ENCODE data around the gene CDKAL1.

DNA sequence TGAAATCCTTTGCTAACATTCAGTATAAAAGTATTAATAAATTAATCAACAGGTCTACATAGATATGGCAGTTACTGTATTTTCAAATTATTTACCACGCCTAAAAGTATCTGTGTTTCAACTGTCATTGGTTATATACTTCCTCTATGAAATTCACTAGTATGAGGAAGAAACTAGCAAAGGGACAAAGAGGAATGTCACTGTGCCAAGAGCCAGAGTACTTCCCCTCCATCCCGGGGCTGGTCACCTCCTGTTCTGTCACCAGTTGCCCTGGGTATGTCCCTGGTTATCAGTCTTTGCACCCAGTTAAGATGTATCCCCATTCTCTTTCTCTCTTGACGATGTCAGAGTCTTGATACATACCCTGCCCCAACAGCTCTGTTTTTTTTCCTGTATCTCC lies 582.5 kb downstream of the CDKAL1 start:
- TF ChIP-seq, protein P1, sequence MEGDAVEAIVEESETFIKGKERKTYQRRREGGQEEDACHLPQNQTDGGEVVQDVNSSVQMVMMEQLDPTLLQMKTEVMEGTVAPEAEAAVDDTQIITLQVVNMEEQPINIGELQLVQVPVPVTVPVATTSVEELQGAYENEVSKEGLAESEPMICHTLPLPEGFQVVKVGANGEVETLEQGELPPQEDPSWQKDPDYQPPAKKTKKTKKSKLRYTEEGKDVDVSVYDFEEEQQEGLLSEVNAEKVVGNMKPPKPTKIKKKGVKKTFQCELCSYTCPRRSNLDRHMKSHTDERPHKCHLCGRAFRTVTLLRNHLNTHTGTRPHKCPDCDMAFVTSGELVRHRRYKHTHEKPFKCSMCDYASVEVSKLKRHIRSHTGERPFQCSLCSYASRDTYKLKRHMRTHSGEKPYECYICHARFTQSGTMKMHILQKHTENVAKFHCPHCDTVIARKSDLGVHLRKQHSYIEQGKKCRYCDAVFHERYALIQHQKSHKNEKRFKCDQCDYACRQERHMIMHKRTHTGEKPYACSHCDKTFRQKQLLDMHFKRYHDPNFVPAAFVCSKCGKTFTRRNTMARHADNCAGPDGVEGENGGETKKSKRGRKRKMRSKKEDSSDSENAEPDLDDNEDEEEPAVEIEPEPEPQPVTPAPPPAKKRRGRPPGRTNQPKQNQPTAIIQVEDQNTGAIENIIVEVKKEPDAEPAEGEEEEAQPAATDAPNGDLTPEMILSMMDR (IDR thresholded peaks at IDR 0.05): no peak
- TF ChIP-seq POLR2A (IDR thresholded peaks at IDR 0.05): no peak
- TF ChIP-seq POLR2AphosphoS5 (IDR thresholded peaks at IDR 0.05; ENCODE audit: insufficient read depth in 1 of 2, low read depth in 1 of 2): no peak

Measured in vagina (tissue), 2 donors.